ENCODE results near the gene RSPRY1. TPM values are rescaled to one million over a fixed set of nuclear protein-coding genes. Genes with fewer than 3 reads are reported as not detected.

Gene RSPRY1
- total RNA-seq, 2 donors from 2014 or later: 33.7 to 51.0 TPM

- H3K4me1 ChIP-seq: no peaks in the 10 kb centered on the region
- H3K36me3 ChIP-seq: no peaks in the 10 kb centered on the region
- H3K4me3 ChIP-seq: no peak overlapping the region
- no peak for DNase-seq
- no peaks in the 10 kb centered on the region for H3K27me3 ChIP-seq
- H3K9ac ChIP-seq (ENCODE audit: low read depth in 2 of 2, low read length in 2 of 2): no peak overlapping the region
- TF ChIP-seq CTCF (IDR thresholded peaks at IDR 0.05): no peak
- intact Hi-C loops (cut with DNase I): no loop called here
- no peaks in the 10 kb centered on the region for H3K9me3 ChIP-seq
- no peak overlapping the region for H3K27ac ChIP-seq
Measured at GRCh38 chr16:57242650-57243049, 56.5 kb downstream of the RSPRY1 start.

- intact Hi-C loops (cut with DNase I): no loop called here
- Histone ChIP-seq H3K36me3 (no peaks in the 10 kb centered on the region), H3K4me3 (peak overlapping the region; percentile 75), H3K9ac (ENCODE audit: low read depth in 2 of 2, low read length in 2 of 2) (peak overlapping the region in 1 of 2 donors; percentile 67), H3K27me3 (no peaks in the 10 kb centered on the region), H3K4me1 (no peaks in the 10 kb centered on the region), H3K9me3 (no peaks in the 10 kb centered on the region), H3K27ac (peak overlapping the region; percentile 88)
- DNase-seq: no peak
- TF ChIP-seq CTCF (IDR thresholded peaks at IDR 0.05): no peak
Measured at GRCh38 chr16:57244463-57244766, 58.3 kb downstream of the RSPRY1 start.

GRCh38 chr16:57244767-57245471 lies 58.8 kb downstream of the RSPRY1 start, which contains the start of gene ARL2BP:
Gene ARL2BP (plus strand): TSS chr16:57245259. CDS start chr16:57245368, 109 bp downstream.
- intact Hi-C loops (cut with DNase I): no loop called here
- Histone ChIP-seq H3K9ac (ENCODE audit: low read depth in 2 of 2, low read length in 2 of 2) (peak within 1 kb of the TSS; percentile 67 to 85), H3K36me3 (peaks cover 4% of the 10 kb centered on the region), H3K4me1 (no peaks in the 10 kb centered on the region), H3K27ac (peak within 1 kb of the TSS; percentile 88), H3K4me3 (peak within 1 kb of the TSS; percentile 75), H3K27me3 (no peaks in the 10 kb centered on the region), H3K9me3 (no peaks in the 10 kb centered on the region)
- DNase-seq: peak; percentile 99
- TF ChIP-seq CTCF (IDR thresholded peaks at IDR 0.05): no peak

- Histone ChIP-seq H3K27me3 (no peaks in the 10 kb centered on the region), H3K36me3 (peaks cover 6% of the 10 kb centered on the region), H3K9me3 (no peaks in the 10 kb centered on the region), H3K4me1 (no peaks in the 10 kb centered on the region), H3K4me3 (peak overlapping the region; percentile 75), H3K27ac (peak overlapping the region; percentile 88), H3K9ac (ENCODE audit: low read depth in 2 of 2, low read length in 2 of 2) (peak overlapping the region; percentile 67 to 85)
- no peak for TF ChIP-seq CTCF (IDR thresholded peaks at IDR 0.05)
- peak; percentile 52 for DNase-seq
- intact Hi-C loops (cut with DNase I): no loop called here
Measured at GRCh38 chr16:57245472-57246113, 59.5 kb downstream of the RSPRY1 start.

- TF ChIP-seq CTCF (IDR thresholded peaks at IDR 0.05): no peak
Measured at GRCh38 chr16:57251352-57251751, 65.2 kb downstream of the RSPRY1 start.

More at GRCh38 chr16:57251352-57251751, 65.2 kb downstream of the RSPRY1 start:
- intact Hi-C loops (cut with DNase I): no loop called here
- Histone ChIP-seq H3K9ac (ENCODE audit: low read depth in 2 of 2, low read length in 2 of 2) (no peak overlapping the region), H3K4me3 (no peak overlapping the region), H3K27ac (no peak overlapping the region), H3K36me3 (peaks cover 6% of the 10 kb centered on the region), H3K4me1 (no peaks in the 10 kb centered on the region), H3K27me3 (no peaks in the 10 kb centered on the region), H3K9me3 (no peaks in the 10 kb centered on the region)
- no peak for DNase-seq
